CD14-positive monocyte (primary cell): ENCODE data around the gene RBP5. TPM values are rescaled to one million over a fixed set of nuclear protein-coding genes. Genes with fewer than 3 reads are reported as not detected.
A peak's percentile ranks its signal among the peaks of the same experiment; 100 is the strongest.

Source experiments
- DNase-seq, 3 donors: peaks; one replicate each; pipeline ENCODE4 v3.0.0-alpha.2; 2011 to 2022
- H2AFZ ChIP-seq: 2 replicates; pipeline ENCODE4 v1.6.0; 2012; ENCODE audit warnings: mild to moderate bottlenecking, low read depth, low read length, inconsistent platforms; ENCODE audit not compliant: insufficient read depth, poor library complexity, severe bottlenecking
- H3K27ac ChIP-seq, 2 donors: 1 replicate in 1 of 2; 2 replicates in 1 of 2; pipeline ENCODE4 v1.5.1; 2012 to 2013; ENCODE audit warnings: low read length in 2 of 2, control low read depth in 1 of 2, inconsistent platforms in 1 of 2, low read depth in 1 of 2, mild to moderate bottlenecking in 1 of 2
- H3K27me3 ChIP-seq, 2 donors: one replicate each; pipeline versions ENCODE4 v1.6.0 to v1.6.1; 2011 to 2013; ENCODE audit warnings: low read length in 2 of 2; ENCODE audit not compliant: control insufficient read depth in 2 of 2, insufficient read depth in 2 of 2
- H3K36me3 ChIP-seq, 2 donors: replicated peaks in 1 of 2; 1 replicate in 1 of 2; 2 replicates in 1 of 2; pipeline versions ENCODE4 v1.5.1 to v1.6.1; 2012 to 2013; ENCODE audit warnings: low read length in 2 of 2, control low read depth in 1 of 2, inconsistent platforms in 1 of 2, mild to moderate bottlenecking in 1 of 2; ENCODE audit not compliant: insufficient read depth in 2 of 2, control insufficient read depth in 1 of 2
- H3K4me1 ChIP-seq, 2 donors: 1 replicate in 1 of 2; 2 replicates in 1 of 2; pipeline versions ENCODE4 v1.5.1 to v1.6.1; 2012 to 2013; ENCODE audit warnings: low read length in 2 of 2, control low read depth in 1 of 2, inconsistent platforms in 1 of 2, mild to moderate bottlenecking in 1 of 2, moderate library complexity in 1 of 2; ENCODE audit not compliant: insufficient read depth in 2 of 2, control insufficient read depth in 1 of 2
- H3K4me2 ChIP-seq: replicated peaks from 2 replicates; pipeline ENCODE3; 2012; ENCODE audit warnings: low read length, moderate library complexity, mild to moderate bottlenecking; ENCODE audit not compliant: poor library complexity, severe bottlenecking; ENCODE audit errors: extremely low read depth
- H3K4me3 ChIP-seq, 3 experiments: fragments of 200-600 bp in 1 of 3; sonication (generic) in 1 of 3; replicated peaks in 1 of 3; 1 replicate in 2 of 3; 2 replicates in 1 of 3; pipeline ENCODE4 v1.5.1; 2011 to 2013; ENCODE audit warnings: low read length in 3 of 3, mild to moderate bottlenecking in 3 of 3, control low read depth in 2 of 3, low read depth in 2 of 3, inconsistent platforms in 1 of 3, moderate library complexity in 1 of 3
- H3K79me2 ChIP-seq: 2 replicates; pipeline ENCODE4 v1.6.0; 2012; ENCODE audit warnings: mild to moderate bottlenecking, control low read depth, inconsistent platforms, low read length, moderate library complexity; ENCODE audit not compliant: insufficient read depth
- H3K9ac ChIP-seq: 2 replicates; pipeline ENCODE4 v1.6.0; 2017; ENCODE audit warnings: low read length, mild to moderate bottlenecking; ENCODE audit not compliant: insufficient read depth, poor library complexity, severe bottlenecking
- H3K9me3 ChIP-seq, 2 donors: replicated peaks in 1 of 2; 1 replicate in 1 of 2; 2 replicates in 1 of 2; pipeline versions ENCODE4 v1.5.1 to v1.6.1; 2012 to 2013; ENCODE audit warnings: low read length in 2 of 2, control low read depth in 1 of 2; ENCODE audit not compliant: control insufficient read depth in 1 of 2, insufficient read depth in 1 of 2
- H4K20me1 ChIP-seq: 2 replicates; pipeline ENCODE4 v1.6.0; 2012; ENCODE audit warnings: mild to moderate bottlenecking, low read length, control low read depth, moderate library complexity; ENCODE audit not compliant: insufficient read depth
- H3K27ac Mint-ChIP-seq, 7 donors: one replicate each; pipeline ENCODE4 v1.8.0; 2020; ENCODE audit warnings: mild to moderate bottlenecking in 7 of 7, mixed read lengths in 7 of 7, moderate library complexity in 6 of 7, inconsistent platforms in 2 of 7
- H3K27me3 Mint-ChIP-seq, 3 donors: one replicate each; pipeline ENCODE4 v1.8.0; 2021 to 2022; ENCODE audit warnings: low read depth in 3 of 3, mild to moderate bottlenecking in 3 of 3, mixed read lengths in 3 of 3, moderate library complexity in 3 of 3, inconsistent platforms in 1 of 3
- H3K36me3 Mint-ChIP-seq, 2 donors: one replicate each; pipeline ENCODE4 v1.8.0; 2020; ENCODE audit warnings: mixed read lengths in 2 of 2, inconsistent platforms in 1 of 2, mild to moderate bottlenecking in 1 of 2
- H3K4me1 Mint-ChIP-seq: one replicate; pipeline ENCODE4 v1.8.0; 2020; ENCODE audit warnings: mild to moderate bottlenecking, mixed read lengths
- H3K4me3 Mint-ChIP-seq, 2 donors: one replicate each; pipeline ENCODE4 v1.8.0; 2020; ENCODE audit warnings: mild to moderate bottlenecking in 2 of 2, mixed read lengths in 2 of 2, moderate library complexity in 1 of 2
- H3K9me3 Mint-ChIP-seq, 7 donors: one replicate each; pipeline ENCODE4 v1.8.0; 2020 to 2022; ENCODE audit warnings: mixed read lengths in 7 of 7, mild to moderate bottlenecking in 6 of 7, moderate library complexity in 6 of 7, inconsistent platforms in 2 of 7
- CTCF ChIP-seq: fragments of 200-600 bp; IDR thresholded peaks from one replicate; pipeline ENCODE4 v1.8.0; 2022; ENCODE audit warnings: antibody characterized with exemption, mild to moderate bottlenecking
- WGBS: methylation state at CpG from one replicate; pipeline ENCODE4 v1.1.5; 2013; ENCODE audit warnings: missing lambda C conversion rate; ENCODE audit not compliant: insufficient coverage; 5-methylcytosine and 5-hydroxymethylcytosine counted together
- intact Hi-C, 2 donors: fragments of 100-400 bp; cut with micrococcal nuclease; formaldehyde crosslinking; loops; one replicate each; pipeline versions ENCODE4 v1.15.0 to v1.15.1; 2023
- polyA plus RNA-seq, 3 donors: library from polyadenylated mRNA; depleted of rRNA in 1 of 3; unstranded in 2 of 3; stranded (reverse) in 1 of 3; fragments of 300-500 nt in 2 of 3; fragments of >200 nt in 1 of 3; fragmentation: Illumina TruSeq in 2 of 3; gene quantifications; 1 replicate in 2 of 3; 2 replicates in 1 of 3; pipeline ENCODE4 v1.2.3, GENCODE V29; 2012 to 2021

RBP5 gene
- polyA plus RNA-seq, 3 donors, result not detected

GRCh38 chr12:7142056-7142644 lies 13.5 kb upstream of the RBP5 start:
- peaks cover 0 to 1% (median 0%) of the 10 kb centered on the region in 3 donors for H3K27me3 Mint-ChIP-seq
- H3K36me3 Mint-ChIP-seq, result peaks cover 30 to 44% of the 10 kb centered on the region in 2 donors
- peaks cover 0 to 8% of the 10 kb centered on the region in 2 donors for H3K4me1 ChIP-seq
- no peak overlapping the region for H3K9ac ChIP-seq
- peak; percentile 22 to 44 (median 37) for DNase-seq
- H3K9me3 Mint-ChIP-seq, result peaks cover 0 to 5% (median 0%) of the 10 kb centered on the region in 7 donors
- peak; percentile 77 for TF ChIP-seq CTCF
- no peaks in the 10 kb centered on the region for H3K9me3 ChIP-seq
- WGBS, result 82% methylated on average over 4 of the region's 5 CpGs
- H3K4me1 Mint-ChIP-seq, result peaks cover 10% of the 10 kb centered on the region
- peak overlapping the region; percentile 13 to 32 for H3K4me3 Mint-ChIP-seq
- no peak overlapping the region for H3K27ac ChIP-seq
- intact Hi-C loops, result loop anchor here in 1 of 2 donors (5.0 to 10.0 kb wide), 2 partner anchors 313 to 495 kb away; no protein-coding TSS in a partner anchor
- H3K27me3 ChIP-seq, result no peaks in the 10 kb centered on the region
- H2AFZ ChIP-seq, result no peak overlapping the region
- H3K4me2 ChIP-seq, result no peak overlapping the region
- H3K36me3 ChIP-seq, result peaks cover 0 to 1% of the 10 kb centered on the region in 2 donors
- H3K4me3 ChIP-seq, result no peak overlapping the region
- no peaks in the 10 kb centered on the region for H3K79me2 ChIP-seq
- peak overlapping the region in 2 of 7 donors; percentile 25 to 27 for H3K27ac Mint-ChIP-seq
- no peaks in the 10 kb centered on the region for H4K20me1 ChIP-seq

- peaks cover 0 to 1% (median 0%) of the 10 kb centered on the region in 3 donors for H3K27me3 Mint-ChIP-seq
- intact Hi-C loops, result loop anchor here in 1 of 2 donors (5.0 to 10.0 kb wide), 2 partner anchors 313 to 496 kb away; no protein-coding TSS in a partner anchor
- Histone ChIP-seq H3K9me3 (no peaks in the 10 kb centered on the region), H4K20me1 (no peaks in the 10 kb centered on the region), H3K9ac (no peak overlapping the region), H3K4me2 (no peak overlapping the region), H3K27ac (no peak overlapping the region), H3K27me3 (no peaks in the 10 kb centered on the region), H3K4me1 (peaks cover 0 to 8% of the 10 kb centered on the region in 2 donors), H3K36me3 (peaks cover 5 to 8% of the 10 kb centered on the region in 2 donors), H3K79me2 (no peaks in the 10 kb centered on the region), H2AFZ (no peak overlapping the region), H3K4me3 (no peak overlapping the region)
- peak overlapping the region in 2 of 7 donors; percentile 3 to 27 for H3K27ac Mint-ChIP-seq
- peaks cover 10% of the 10 kb centered on the region for H3K4me1 Mint-ChIP-seq
- peaks cover 0 to 5% (median 0%) of the 10 kb centered on the region in 7 donors for H3K9me3 Mint-ChIP-seq
- WGBS, result 94% methylated on average over 3 of the region's 7 CpGs
- no peak for DNase-seq
- TF ChIP-seq CTCF, result no peak
- H3K36me3 Mint-ChIP-seq, result peaks cover 36 to 45% of the 10 kb centered on the region in 2 donors
- H3K4me3 Mint-ChIP-seq, result peak overlapping the region; percentile 13 to 32
These were observed 12.8 kb upstream of the RBP5 start for GRCh38 chr12:7141351-7142005.
